Right hindlimb (tissue), 1 donor: ENCODE data around the gene SLC2A4.

Experiments used
- DNase-seq: peaks from one replicate; pipeline ENCODE4 v3.0.0-alpha.2; 2018

The SLC2A4 gene

GRCh38 chr17:7281074-7281952 is at the start of gene SLC2A4:
SLC2A4 (plus strand) TSS chr17:7281718; CDS start chr17:7281935, 217 bp downstream.
- peak; percentile 93 for DNase-seq

- DNase-seq, result no peak
These were observed 49.4 kb upstream of the SLC2A4 start for GRCh38 chr17:7232114-7232513.

- DNase-seq, result no peak
These were observed 47.8 kb upstream of the SLC2A4 start for GRCh38 chr17:7233701-7234082.

- DNase-seq, result peak; percentile 97
These were observed 47.2 kb upstream of the SLC2A4 start, which contains the start of gene DVL2 for GRCh38 chr17:7234083-7234951. DVL2 (minus strand) TSS chr17:7234517; CDS start chr17:7234262, 255 bp downstream.

GRCh38 chr17:7235693-7236665 is 45.5 kb upstream of the SLC2A4 start:
- peak; percentile 24 for DNase-seq

- DNase-seq, result no peak
These were observed 44.7 kb upstream of the SLC2A4 start for GRCh38 chr17:7236808-7237207.

- no peak for DNase-seq
These were observed 44.2 kb upstream of the SLC2A4 start for GRCh38 chr17:7237266-7237760.

- DNase-seq, result peak; percentile 86
These were observed 43.6 kb upstream of the SLC2A4 start for GRCh38 chr17:7237761-7238419.

- DNase-seq, result peak; percentile 67
These were observed 43.0 kb upstream of the SLC2A4 start for GRCh38 chr17:7238420-7239090.

GRCh38 chr17:7239091-7240027 is 42.2 kb upstream of the SLC2A4 start, which contains the start of gene PHF23:
PHF23 (minus strand) TSS chr17:7239457; CDS start chr17:7239279, 178 bp downstream.
- peak; percentile 100 for DNase-seq

GRCh38 chr17:7240375-7240774 is 41.1 kb upstream of the SLC2A4 start:
- DNase-seq, result peak; percentile 21

GRCh38 chr17:7241090-7241733 is 40.3 kb upstream of the SLC2A4 start:
- DNase-seq, result peak; percentile 19

GRCh38 chr17:7241783-7242716 is 39.5 kb upstream of the SLC2A4 start, which contains the start of gene GABARAP:
GABARAP (minus strand) TSS chr17:7242449; CDS start chr17:7242330, 119 bp downstream.
- peak; percentile 97 for DNase-seq

GRCh38 chr17:7242717-7243452 is 38.6 kb upstream of the SLC2A4 start:
- DNase-seq, result peak; percentile 97

- DNase-seq, result no peak
These were observed 38.1 kb upstream of the SLC2A4 start for GRCh38 chr17:7243453-7243729.

- DNase-seq, result peak; percentile 21
These were observed 37.7 kb upstream of the SLC2A4 start for GRCh38 chr17:7243838-7244237.

- DNase-seq, result no peak
These were observed 34.7 kb upstream of the SLC2A4 start for GRCh38 chr17:7246779-7247178.
